Astrocyte (in vitro differentiated cells and primary cell): ENCODE measurements around the gene MYO1B. TPM values are rescaled to one million over a fixed set of nuclear protein-coding genes. Genes with fewer than 3 reads are reported as not detected.

Experiments
- DNase-seq: peaks from one replicate; pipeline ENCODE4 v3.0.0-alpha.2; 2010; ENCODE audit warnings: low read depth
- FAIRE-seq: peaks from 2 replicates; lab custom pipeline; 2011; peaks lifted over from hg19 to GRCh38; lab: Jason Lieb, UNC
- H2AFZ ChIP-seq: 2 replicates; pipeline ENCODE4 v1.6.0; 2012; ENCODE audit warnings: low read depth, low read length, inconsistent platforms
- H3K27ac ChIP-seq: 2 replicates; pipeline ENCODE4 v1.5.1; 2011; ENCODE audit warnings: low read depth, low read length, inconsistent platforms
- H3K27me3 ChIP-seq: 2 replicates; pipeline ENCODE4 v1.6.0; 2011; ENCODE audit warnings: low read length, inconsistent platforms; ENCODE audit not compliant: insufficient read depth
- H3K36me3 ChIP-seq: 2 replicates; pipeline ENCODE4 v1.5.1; 2011; ENCODE audit warnings: low read length, inconsistent platforms; ENCODE audit not compliant: insufficient read depth
- H3K4me1 ChIP-seq: 2 replicates; pipeline ENCODE4 v1.5.1; 2011; ENCODE audit warnings: low read length, inconsistent platforms; ENCODE audit not compliant: insufficient read depth
- H3K4me2 ChIP-seq: 2 replicates; pipeline ENCODE4 v1.6.0; 2012; ENCODE audit warnings: low read length, inconsistent platforms
- H3K4me3 ChIP-seq: 2 replicates; pipeline ENCODE4 v1.5.1; 2011; ENCODE audit warnings: low read depth, mild to moderate bottlenecking, low read length, inconsistent platforms; ENCODE audit not compliant: insufficient read depth
- H3K79me2 ChIP-seq: 2 replicates; pipeline ENCODE4 v1.6.0; 2012; ENCODE audit warnings: mild to moderate bottlenecking, low read length, inconsistent platforms; ENCODE audit not compliant: insufficient read depth
- H3K9ac ChIP-seq: 2 replicates; pipeline ENCODE4 v1.6.0; 2012; ENCODE audit warnings: mild to moderate bottlenecking, low read length, inconsistent platforms
- H3K9me3 ChIP-seq: 2 replicates; pipeline ENCODE4 v1.5.1; 2012; ENCODE audit warnings: low read depth, mild to moderate bottlenecking, low read length, inconsistent platforms; ENCODE audit not compliant: insufficient read depth
- H4K20me1 ChIP-seq: 2 replicates; pipeline ENCODE4 v1.6.0; 2012; ENCODE audit warnings: low read length, inconsistent platforms; ENCODE audit not compliant: insufficient read depth
- H3K27ac Mint-ChIP-seq: one replicate; pipeline ENCODE4 v1.8.0; 2021; ENCODE audit warnings: mild to moderate bottlenecking, mixed read lengths; ENCODE audit not compliant: unreplicated experiment
- H3K27me3 Mint-ChIP-seq: one replicate; pipeline ENCODE4 v1.8.0; 2021; ENCODE audit warnings: low read depth, mixed read lengths; ENCODE audit not compliant: unreplicated experiment
- H3K36me3 Mint-ChIP-seq: one replicate; pipeline ENCODE4 v1.8.0; 2021; ENCODE audit warnings: low read depth, mixed read lengths; ENCODE audit not compliant: unreplicated experiment
- H3K4me1 Mint-ChIP-seq: one replicate; pipeline ENCODE4 v1.8.0; 2021; ENCODE audit warnings: low read depth, mixed read lengths; ENCODE audit not compliant: unreplicated experiment
- H3K4me3 Mint-ChIP-seq: one replicate; pipeline ENCODE4 v1.8.0; 2021; ENCODE audit warnings: mild to moderate bottlenecking, moderate library complexity, mixed read lengths; ENCODE audit not compliant: unreplicated experiment
- H3K9me3 Mint-ChIP-seq: one replicate; pipeline ENCODE4 v1.8.0; 2021; ENCODE audit warnings: mild to moderate bottlenecking, mixed read lengths; ENCODE audit not compliant: unreplicated experiment
- EZH2 ChIP-seq: IDR thresholded peaks from 2 replicates; pipeline ENCODE4 v1.6.1; 2012; ENCODE audit warnings: mild to moderate bottlenecking, low read length, inconsistent platforms; ENCODE audit not compliant: insufficient read depth
- total RNA-seq: library from RNA; stranded (reverse); gene quantifications from 2 replicates; pipeline ENCODE4 v1.2.1, GENCODE V29; 2021
- TF ChIP-seq, protein P1 (sequence below): IDR thresholded peaks from 2 replicates; pipeline ENCODE4 v1.5.1; 2011; ENCODE audit warnings: low read depth, mild to moderate bottlenecking, inconsistent platforms, low read length, moderate library complexity; ENCODE audit not compliant: insufficient read depth

MYO1B gene
- total RNA-seq, 1 donor from 2014 or later: 95.7 TPM

DNA sequence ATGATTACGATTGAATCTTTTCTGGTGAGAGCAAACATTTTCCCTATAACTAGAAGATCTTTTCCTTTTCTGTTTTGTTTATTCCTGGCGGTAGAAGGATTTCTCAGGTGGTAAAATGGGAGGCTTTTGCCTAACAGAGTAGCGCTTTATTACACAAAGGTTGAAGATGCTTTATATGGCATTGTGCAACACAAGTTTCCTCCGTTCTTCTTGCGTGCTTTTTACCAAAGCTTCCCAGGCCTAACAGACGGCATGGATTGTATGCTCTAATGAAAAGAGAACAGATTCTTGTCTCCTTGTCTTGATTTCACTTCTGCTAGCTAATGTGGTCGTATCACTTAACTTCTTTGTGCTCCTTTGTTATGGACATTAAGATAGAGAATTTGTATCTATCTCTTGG is 43.8 kb downstream of the MYO1B start:
- H3K4me3 ChIP-seq: no peak overlapping the region
- H3K4me3 Mint-ChIP-seq: no peak overlapping the region
- H3K9me3 Mint-ChIP-seq: no peaks in the 10 kb centered on the region
- no peaks in the 10 kb centered on the region for H3K36me3 ChIP-seq
- peaks cover 99% of the 10 kb centered on the region for H3K79me2 ChIP-seq
- H4K20me1 ChIP-seq: peaks cover 75% of the 10 kb centered on the region
- no peak overlapping the region for H2AFZ ChIP-seq
- no peak overlapping the region for H3K27ac ChIP-seq
- TF ChIP-seq, protein P1, sequence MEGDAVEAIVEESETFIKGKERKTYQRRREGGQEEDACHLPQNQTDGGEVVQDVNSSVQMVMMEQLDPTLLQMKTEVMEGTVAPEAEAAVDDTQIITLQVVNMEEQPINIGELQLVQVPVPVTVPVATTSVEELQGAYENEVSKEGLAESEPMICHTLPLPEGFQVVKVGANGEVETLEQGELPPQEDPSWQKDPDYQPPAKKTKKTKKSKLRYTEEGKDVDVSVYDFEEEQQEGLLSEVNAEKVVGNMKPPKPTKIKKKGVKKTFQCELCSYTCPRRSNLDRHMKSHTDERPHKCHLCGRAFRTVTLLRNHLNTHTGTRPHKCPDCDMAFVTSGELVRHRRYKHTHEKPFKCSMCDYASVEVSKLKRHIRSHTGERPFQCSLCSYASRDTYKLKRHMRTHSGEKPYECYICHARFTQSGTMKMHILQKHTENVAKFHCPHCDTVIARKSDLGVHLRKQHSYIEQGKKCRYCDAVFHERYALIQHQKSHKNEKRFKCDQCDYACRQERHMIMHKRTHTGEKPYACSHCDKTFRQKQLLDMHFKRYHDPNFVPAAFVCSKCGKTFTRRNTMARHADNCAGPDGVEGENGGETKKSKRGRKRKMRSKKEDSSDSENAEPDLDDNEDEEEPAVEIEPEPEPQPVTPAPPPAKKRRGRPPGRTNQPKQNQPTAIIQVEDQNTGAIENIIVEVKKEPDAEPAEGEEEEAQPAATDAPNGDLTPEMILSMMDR: no peak
- no peak for TF ChIP-seq EZH2
- H3K9ac ChIP-seq: no peak overlapping the region
- peaks cover 6% of the 10 kb centered on the region for H3K4me1 ChIP-seq
- H3K4me1 Mint-ChIP-seq: peaks cover 18% of the 10 kb centered on the region
- H3K27ac Mint-ChIP-seq: no peak overlapping the region
- H3K36me3 Mint-ChIP-seq: peaks cover 9% of the 10 kb centered on the region
- no peaks in the 10 kb centered on the region for H3K9me3 ChIP-seq
- FAIRE-seq (no peak), DNase-seq (no peak)
- no peaks in the 10 kb centered on the region for H3K27me3 ChIP-seq
- no peak overlapping the region for H3K4me2 ChIP-seq
- H3K27me3 Mint-ChIP-seq: no peaks in the 10 kb centered on the region

DNA sequence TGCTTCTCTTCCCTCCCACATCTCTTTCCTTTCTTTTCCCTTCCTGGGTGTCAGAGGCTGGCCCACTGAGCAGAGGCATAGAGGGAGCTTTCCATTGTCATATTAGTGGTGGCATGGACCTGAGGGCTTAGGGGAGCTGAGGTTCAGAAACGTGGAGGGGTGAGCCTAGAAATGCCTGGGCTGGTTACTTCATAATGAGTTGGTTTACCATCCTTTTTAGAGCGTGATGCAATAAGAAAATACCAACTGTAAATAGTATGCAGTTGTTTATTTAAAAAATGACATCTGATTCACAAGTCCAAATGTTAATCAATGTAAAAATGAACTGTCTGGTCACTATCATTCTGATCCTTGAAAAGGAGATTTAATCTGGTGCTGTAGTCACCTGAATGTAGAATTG is 46.3 kb downstream of the MYO1B start:
- no peak for DNase-seq
- H4K20me1 ChIP-seq: peaks cover 58% of the 10 kb centered on the region
- no peaks in the 10 kb centered on the region for H3K27me3 ChIP-seq
- H3K4me1 ChIP-seq: peaks cover 6% of the 10 kb centered on the region
- H3K9ac ChIP-seq: no peak overlapping the region
- Mint-ChIP-seq H3K4me3 (no peak overlapping the region), H3K27ac (no peak overlapping the region), H3K4me1 (peaks cover 19% of the 10 kb centered on the region), H3K9me3 (no peaks in the 10 kb centered on the region), H3K27me3 (no peaks in the 10 kb centered on the region), H3K36me3 (peaks cover 5% of the 10 kb centered on the region)
- H3K27ac ChIP-seq: no peak overlapping the region
- no peak overlapping the region for H2AFZ ChIP-seq
- FAIRE-seq: no peak
- no peaks in the 10 kb centered on the region for H3K9me3 ChIP-seq
- no peak overlapping the region for H3K4me3 ChIP-seq
- peaks cover 2% of the 10 kb centered on the region for H3K36me3 ChIP-seq
- no peak overlapping the region for H3K4me2 ChIP-seq
- TF ChIP-seq, protein P1: no peak
- no peak for TF ChIP-seq EZH2
- H3K79me2 ChIP-seq: peaks cover 97% of the 10 kb centered on the region

DNA sequence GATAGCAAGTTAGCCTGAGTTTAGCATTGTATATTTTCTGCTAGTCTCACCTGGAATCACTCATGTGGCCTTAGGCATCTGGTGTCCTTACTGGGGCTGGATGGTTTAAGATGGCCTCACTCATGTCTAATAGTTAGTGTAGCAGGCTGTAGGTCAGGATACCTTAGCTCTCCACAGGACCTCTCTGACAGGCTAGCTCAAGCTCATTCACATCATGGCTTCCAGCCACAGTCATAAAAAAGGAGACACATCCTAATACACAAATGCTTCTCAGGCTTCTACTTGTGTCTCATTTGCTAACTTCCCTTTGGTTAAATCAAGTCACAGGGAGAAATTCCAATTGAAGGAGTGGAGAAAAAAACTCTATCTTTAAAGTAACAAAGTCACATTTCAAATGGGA is 47.7 kb downstream of the MYO1B start:
- no peaks in the 10 kb centered on the region for H3K27me3 Mint-ChIP-seq
- no peak overlapping the region for H3K27ac Mint-ChIP-seq
- peaks cover 12% of the 10 kb centered on the region for H3K36me3 ChIP-seq
- H3K27me3 ChIP-seq: no peaks in the 10 kb centered on the region
- H3K9me3 Mint-ChIP-seq: no peaks in the 10 kb centered on the region
- H3K4me3 ChIP-seq: no peak overlapping the region
- no peak overlapping the region for H3K4me3 Mint-ChIP-seq
- no peak for TF ChIP-seq EZH2
- TF ChIP-seq, protein P1: no peak
- no peak overlapping the region for H3K9ac ChIP-seq
- no peaks in the 10 kb centered on the region for H3K9me3 ChIP-seq
- DNase-seq: no peak
- no peak overlapping the region for H2AFZ ChIP-seq
- H3K27ac ChIP-seq: no peak overlapping the region
- H3K4me2 ChIP-seq: no peak overlapping the region
- H3K36me3 Mint-ChIP-seq: peaks cover 4% of the 10 kb centered on the region
- H3K79me2 ChIP-seq: peaks cover 96% of the 10 kb centered on the region
- H4K20me1 ChIP-seq: peaks cover 59% of the 10 kb centered on the region
- H3K4me1 ChIP-seq: peaks cover 6% of the 10 kb centered on the region
- no peak for FAIRE-seq
- peaks cover 27% of the 10 kb centered on the region for H3K4me1 Mint-ChIP-seq
